ENCODE data around the gene FCN3.

Gene FCN3

DNA sequence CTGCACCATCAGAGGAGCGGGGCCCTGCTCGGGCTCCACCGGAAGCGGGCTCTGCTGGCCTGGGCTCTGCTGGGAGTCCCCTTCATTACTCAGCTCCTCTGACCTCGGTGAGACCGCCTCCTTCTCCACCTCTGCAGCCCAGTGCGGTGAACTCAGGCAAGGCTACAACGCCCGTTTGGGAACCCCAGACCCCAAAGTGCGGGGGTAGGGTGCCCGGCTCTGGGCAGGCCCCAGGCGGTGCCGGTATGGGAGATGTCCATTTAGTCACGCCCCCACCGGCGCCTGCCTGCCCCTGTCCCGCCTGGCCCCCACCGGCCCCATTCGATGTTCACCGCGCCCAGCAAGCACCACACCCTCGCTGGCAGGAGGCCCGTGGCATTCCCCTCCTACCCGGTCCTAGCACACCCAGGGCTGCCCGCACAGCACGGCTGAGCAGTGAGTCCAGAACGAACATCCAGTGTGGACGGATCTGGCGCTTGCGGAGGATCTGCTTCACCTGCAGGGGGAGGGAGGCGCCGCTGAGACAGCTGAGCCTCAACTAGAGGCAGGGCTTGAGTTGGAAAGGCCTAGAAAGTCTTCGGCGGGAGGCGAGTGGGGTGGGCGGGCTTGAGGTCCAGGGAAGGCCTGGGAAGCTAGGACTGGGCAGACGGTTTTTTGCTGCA is 17.9 kb downstream of the FCN3 start:
- no peak for DNase-seq

DNA sequence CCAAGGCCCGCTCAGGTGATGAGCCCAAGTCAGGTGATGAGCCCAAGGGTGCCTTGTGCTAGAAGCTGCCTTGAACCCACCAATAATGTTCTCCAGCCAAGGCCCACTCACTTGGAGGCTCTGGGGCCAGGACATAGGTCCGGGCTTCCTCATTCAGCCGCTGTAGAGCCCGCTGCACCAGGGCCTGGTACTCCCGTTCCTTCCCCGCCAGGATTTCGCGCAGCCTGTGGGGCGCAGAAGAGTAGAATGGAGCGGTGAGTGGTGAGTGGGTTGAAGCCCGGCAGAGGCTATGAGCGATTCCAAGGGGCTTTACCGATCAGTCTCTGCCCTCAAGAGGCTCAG is 18.4 kb downstream of the FCN3 start:
- DNase-seq, result no peak

DNA sequence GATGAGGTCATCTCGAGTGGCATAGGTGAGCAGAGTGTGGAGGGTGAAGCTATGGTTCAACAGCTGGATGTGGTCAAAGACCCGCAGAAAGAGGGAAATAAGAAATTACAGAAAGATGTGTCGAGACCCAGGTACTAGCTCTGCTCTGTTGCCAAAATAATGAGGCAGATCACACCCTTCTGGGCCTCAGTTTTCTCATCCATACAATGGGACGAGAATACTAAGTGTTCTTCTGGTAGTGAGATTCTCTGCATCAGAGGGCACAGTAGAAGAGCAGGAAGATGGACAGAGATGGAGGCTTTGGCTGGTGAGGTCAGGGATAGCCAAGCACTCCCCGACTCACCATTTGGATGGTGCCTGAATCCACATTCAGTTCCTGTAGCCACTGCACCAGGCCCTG is 18.9 kb downstream of the FCN3 start:
- DNase-seq, result no peak

DNA sequence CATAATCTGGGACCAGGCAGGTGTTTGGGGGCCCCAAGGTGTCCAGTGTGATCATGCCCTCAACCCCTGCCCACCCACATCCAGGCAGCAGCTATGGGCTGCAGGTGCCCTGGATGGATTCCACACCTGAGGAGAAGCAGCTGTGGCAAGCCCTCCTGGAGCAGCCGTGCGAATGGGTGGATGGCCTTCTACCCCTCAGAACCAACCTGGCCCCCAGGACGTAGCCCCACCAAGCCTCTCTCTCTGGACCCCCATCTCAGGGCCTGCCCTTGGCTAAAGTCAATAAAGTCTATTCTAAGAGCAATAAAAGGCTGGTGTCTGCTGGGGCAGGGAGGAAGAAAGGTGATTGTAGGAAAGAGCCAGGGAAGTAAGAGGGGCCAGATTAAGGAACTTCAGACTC is 21.0 kb downstream of the FCN3 start:
- DNase-seq, result no peak

- DNase-seq, result no peak
Observed at GRCh38 chr1:27353166-27353565, 21.5 kb downstream of the FCN3 start.

- no peak for DNase-seq
Observed at GRCh38 chr1:27351541-27352107, 23.0 kb downstream of the FCN3 start.

DNA sequence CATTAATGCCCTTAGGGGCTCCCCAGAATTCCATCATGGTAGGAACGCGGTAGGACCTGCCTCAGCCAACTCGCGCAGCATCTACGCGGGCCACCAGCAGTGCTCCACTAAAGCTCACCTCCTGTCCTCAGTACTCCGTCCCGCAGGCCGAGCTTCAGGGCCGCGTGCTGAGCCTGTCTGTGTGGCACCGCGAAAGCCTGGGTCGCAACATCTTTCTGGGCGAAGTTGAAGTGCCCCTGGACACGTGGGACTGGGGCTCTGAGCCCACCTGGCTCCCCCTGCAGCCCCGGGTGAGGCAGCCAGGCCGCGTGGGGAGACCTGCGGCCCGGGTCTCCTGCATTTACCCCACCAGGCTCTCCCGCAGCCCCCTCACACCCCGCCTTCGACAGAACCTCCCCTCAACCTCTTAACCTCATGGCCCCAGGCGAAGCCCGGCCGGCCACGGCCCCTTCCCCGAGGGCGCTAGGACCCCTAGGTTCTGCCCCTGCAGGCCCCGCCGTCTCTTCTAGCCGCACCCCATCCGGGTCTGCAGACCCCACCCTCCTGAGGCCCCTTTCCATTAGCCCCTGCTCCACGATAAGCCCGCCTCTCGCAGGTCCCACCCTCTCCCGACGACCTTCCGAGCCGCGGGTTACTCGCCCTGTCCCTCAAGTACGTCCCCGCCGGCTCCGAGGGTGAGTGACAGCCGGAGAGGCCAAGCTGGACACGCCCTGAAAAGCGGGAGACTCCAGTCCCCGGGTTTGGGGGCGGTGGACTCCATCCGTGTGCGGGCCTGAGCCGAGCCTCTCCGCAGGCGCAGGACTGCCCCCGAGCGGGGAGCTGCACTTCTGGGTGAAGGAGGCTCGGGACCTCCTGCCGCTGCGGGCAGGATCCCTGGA is 23.7 kb downstream of the FCN3 start:
- DNase-seq, result no peak

- DNase-seq, result no peak
Observed at GRCh38 chr1:27349784-27350662, 24.6 kb downstream of the FCN3 start.

DNA sequence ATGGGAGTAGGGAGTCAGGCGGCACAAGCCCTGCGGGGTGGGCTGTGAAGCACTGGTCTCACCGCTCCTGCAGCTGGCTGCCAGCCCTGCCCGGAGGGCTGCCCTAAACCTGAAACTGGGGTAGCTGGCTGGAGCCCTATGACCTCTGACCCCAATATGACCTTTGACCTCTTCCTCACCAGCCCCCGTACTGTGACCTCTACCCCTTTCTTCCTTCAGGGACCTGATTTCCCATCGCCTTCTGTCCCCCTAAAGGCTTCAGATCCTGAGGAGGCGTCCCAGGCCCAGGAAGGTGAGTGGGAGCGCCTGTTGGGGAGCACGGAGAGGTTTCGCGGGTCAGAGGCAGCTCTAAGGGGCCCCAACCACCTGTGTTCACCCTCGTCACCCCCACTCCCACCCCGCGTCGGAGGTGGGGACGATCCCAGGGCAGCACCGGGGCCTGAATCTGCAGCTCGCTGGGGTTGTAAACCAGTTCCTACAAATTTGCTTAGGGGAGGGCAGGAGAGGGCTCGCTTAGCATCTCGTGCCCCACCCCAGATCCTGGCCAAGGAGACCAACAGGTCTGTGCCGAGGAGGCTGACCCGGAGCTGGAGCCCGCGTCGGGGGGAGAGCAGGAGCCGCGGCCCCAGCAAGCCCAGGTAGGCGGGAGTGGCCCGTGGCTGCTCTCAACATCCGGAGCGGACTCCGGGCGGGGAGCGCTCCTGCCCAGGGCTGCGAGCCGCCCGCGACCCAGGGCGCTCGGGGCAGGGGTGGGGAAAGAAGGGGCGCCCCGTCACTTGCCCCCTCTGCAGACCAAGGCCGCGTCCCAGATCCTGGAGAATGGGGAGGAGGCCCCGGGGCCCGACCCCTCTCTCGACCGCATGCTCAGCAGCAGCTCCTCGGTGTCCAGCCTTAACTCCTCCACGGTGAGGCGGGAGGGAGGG is 25.5 kb downstream of the FCN3 start:
- no peak for DNase-seq

GRCh38 chr1:27346991-27347624 is 27.5 kb downstream of the FCN3 start:
- DNase-seq, result no peak

GRCh38 chr1:27346357-27346756 is 28.3 kb downstream of the FCN3 start:
- DNase-seq, result no peak

DNA sequence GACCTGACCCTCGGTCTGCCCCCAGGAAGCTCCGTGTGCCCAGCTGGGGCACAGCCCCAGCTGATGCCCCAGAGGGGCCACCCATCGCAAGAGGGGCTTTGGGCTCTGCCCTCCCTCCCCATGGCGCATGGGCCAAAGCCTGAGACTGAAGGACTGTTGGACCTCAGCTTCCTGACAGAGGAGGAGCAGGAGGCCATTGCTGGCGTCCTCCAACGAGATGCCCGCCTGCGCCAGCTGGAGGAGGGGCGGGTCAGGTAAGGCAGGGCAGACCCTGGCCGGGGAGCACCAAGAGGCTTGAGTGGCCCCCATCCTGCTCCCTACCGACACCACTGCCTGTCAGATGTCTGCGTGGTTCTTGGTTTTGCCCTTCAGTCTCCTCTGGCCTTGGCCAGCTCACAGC is 29.4 kb downstream of the FCN3 start:
- DNase-seq, result no peak

DNA sequence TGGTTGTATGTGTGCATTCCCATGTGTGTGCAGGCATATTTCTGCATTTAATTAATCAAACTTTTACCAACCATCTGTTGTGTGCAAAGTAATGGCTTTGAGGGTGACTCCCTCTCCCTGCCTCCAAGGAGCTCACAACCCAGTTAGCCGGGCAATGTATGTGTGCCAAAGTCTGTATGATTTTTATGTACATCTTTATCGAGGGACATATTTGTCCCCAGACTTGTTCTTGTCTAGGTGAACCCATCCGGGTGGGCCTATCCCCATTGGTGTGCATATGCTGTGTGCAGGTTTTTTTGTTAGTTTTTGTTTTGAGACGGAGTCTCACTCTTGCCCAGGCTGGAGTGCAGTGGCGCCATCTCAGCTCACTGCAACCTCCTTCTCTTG is 31.0 kb downstream of the FCN3 start:
- DNase-seq, result no peak

DNA sequence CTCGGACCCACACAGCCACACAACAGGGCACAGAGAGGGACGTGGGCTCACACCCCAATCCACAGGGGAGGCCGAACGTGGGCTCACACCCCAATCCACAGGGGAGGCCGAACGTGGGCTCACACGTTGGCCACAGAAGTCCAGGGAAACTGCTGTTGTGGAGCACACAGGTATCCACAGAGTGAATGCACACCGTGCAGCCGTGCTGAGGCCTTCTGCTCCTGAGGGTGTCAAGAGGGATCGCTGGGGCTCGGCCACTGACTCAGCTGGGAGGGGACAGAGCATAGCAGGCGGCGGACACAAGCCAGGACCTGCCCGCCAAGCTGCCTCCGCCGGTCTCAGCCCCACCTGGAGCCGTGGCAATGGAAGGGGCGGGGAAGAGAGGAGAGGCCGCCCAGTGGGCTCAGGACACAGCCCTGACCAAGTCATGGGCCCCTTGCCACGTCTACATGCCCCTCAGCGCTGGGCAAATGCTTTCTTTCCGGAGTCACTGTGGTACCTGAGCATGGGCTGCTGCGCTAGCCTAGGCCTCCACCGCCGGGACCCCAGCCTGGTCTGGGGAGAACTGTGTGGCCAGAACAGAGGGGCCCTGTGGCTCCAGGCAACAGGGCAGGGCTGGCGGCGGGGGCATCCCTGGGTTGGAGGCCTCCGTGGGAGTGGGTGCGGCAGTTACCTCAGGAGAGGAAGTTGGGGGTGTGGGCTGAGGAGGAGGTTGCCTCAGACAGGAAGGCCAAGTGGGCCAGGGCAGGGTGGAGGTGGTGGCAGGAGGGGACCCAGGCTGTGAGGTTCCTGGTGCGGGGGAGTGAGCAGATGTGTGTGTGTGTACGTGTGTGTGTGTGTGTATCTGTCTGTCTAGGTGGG is 31.6 kb downstream of the FCN3 start:
- no peak for DNase-seq

DNA sequence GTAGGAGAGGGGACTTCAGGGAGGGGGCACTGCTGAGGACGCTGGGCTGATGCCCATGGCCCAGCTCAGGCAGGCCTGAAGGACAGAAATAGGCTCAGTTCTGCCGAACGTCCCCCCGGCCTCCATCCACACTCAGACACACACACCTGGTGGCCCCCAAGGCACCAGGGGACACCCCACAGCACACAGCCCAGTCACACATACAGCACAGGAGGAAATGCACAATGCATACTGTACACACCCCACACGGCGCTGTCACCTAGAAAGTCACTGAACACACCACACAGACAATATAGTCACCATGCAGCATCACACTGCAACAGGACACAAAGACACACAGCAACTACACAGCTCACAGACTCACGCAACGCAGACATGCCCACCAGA is 32.2 kb downstream of the FCN3 start:
- DNase-seq, result no peak

DNA sequence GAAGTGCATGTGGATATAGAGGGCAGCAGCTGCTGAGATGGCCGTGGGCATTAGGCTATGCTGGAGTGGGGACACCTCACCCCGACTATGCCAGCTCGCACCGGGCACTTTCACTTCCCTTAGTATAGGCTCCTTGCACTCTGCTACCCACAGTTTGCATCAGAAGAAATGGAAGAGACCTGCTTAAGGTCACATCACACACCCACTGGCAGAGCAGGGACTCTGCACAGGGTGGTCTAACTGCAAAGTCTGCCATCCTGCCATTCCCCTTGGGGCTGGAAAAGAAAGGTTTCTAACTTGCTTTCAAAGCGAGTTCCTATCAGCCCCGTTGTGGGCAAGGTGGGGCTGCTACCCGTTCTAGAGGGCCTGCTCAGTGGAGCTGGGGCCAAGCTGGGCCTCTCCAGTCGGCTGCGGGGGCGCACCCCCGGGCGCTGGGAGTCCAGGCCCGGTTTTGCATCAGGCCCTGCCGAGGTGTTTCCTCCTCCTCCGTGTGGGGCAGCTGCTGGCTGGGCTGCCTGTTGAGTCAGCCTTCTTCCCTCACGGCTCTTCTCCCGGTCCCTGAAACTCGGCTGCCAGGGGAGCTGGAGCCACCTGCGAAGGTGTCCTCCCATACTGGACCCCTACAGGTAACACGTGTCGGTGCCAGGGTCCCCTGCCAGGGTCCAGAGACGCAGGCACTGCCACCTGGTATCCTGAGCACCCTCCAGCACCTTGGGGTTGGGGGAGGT is 32.9 kb downstream of the FCN3 start, which contains the start of gene SYTL1:
Gene SYTL1 (plus strand): TSS at position 498 of the 728 bp plus-strand sequence. CDS start 3,313 bp downstream, outside the sequence.
- DNase-seq, result no peak

GRCh38 chr1:27339213-27339612 is 35.4 kb downstream of the FCN3 start:
- DNase-seq, result no peak

DNA sequence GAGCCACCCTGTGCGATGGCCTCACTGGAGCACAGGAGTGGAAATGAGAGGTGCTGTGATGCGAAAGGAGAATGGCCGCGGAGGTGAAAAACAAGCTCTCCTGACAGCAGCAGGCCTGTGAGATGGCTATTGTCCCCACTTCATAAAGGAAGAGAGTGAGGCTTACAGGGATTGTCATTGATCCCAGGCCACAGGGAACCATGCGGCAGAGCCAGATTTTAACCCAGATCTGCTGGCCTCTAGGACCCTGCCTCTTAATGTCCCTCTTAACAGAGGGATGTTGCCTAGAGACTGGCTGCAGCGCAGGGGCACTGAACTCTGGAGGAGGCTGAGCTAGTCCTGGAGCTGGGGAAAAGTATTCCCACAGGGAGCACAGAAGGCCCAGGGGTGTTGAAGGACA is 35.9 kb downstream of the FCN3 start:
- DNase-seq, result no peak

DNA sequence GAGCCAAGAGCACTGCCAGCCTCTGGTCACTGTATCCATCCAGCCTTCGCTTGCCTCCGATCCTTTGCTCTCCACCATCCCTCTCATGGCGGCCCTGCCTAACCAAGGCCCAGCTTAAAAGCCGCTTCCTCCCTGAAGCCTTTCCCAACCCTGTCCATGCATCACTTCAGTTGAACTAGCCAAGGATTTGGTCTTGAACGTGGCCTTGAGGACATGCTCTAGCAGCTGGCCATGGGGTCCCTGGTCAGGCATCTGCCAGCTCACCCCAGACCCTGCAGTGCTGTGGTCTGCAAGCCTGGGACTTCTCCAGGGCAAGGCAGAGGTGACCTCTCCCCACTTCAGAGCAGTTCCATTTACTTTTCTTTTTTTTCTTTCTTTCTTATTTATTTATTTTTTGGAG is 37.9 kb downstream of the FCN3 start:
- DNase-seq, result no peak
